ENCODE results near the gene EPS8.

EPS8 gene

GRCh38 chr12:15688202-15688736, 100.9 kb downstream of the EPS8 start:
- DNase-seq = no peak

DNA sequence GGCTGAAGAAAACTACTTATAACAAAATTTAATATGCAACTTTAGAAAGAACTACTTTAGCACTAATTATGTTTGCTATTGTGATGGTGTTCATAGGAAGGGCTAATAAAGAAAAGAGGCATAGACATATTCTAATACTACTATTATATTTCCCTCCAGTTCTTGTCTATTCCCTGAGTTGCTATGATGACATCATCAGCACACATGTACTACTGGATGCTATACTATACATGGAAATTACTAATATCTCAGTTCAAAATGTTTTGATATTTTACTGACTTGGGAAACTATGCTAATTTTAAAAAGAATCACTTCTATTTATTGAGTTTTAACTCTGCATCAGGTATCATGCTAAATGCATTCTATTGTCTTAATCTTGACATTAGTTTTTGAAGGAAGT, 101.6 kb downstream of the EPS8 start:
- no peak for DNase-seq

GRCh38 chr12:15684896-15685658, 104.1 kb downstream of the EPS8 start:
- peak; percentile 77 for DNase-seq

- peak; percentile 82 for DNase-seq
Measured at GRCh38 chr12:15682826-15683225, 106.4 kb downstream of the EPS8 start.

DNA sequence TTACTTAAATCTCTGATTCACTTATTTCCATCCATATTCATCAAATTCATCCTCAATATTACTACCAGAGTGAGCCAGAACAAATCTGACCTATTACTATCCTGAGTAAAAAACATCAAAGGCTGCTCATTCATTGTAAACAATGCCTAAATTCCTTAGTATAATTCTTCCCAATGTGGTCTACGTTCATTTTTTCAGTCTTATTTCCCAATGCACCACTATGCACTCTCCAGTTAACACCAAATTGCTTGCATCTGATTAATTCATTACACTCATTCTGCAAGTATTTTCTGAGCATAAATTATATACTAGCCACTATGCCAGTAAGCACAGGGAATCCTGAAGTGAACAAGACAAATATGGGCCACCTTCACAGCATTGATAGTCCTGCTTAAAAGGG, 110.0 kb downstream of the EPS8 start:
- peak; percentile 92 for DNase-seq

- peak; percentile 67 for DNase-seq
Measured at GRCh38 chr12:15677726-15678201, 111.4 kb downstream of the EPS8 start.

- DNase-seq = peak; percentile 41
Measured at GRCh38 chr12:15677228-15677627, 112.0 kb downstream of the EPS8 start.

DNA sequence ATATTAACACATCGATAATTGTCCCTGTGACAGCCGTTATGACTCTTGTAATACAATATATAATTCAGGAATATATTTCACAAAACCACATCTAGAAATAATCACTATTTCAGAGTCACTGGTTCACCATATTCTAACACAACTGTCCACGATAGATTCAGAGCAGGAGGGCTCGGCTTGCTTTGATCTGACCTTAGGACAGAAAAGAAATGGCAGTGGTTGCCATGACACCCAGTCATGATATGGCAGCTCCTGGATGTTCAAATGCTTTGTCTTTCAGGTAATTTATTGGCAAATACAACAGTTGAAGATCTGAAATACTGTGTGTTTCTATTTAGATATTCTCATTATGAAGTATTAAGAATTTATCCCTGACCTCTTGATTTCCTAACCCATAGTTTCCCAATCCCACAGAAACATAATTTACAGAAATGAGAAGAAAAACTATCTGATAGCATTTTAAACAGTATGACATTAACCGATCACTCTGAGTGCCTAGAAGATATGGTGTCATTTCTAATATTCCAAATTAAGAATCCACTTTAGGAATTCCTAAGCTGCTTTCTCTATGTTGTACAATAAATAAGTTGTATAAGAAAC, 116.4 kb downstream of the EPS8 start:
- no peak for DNase-seq

DNA sequence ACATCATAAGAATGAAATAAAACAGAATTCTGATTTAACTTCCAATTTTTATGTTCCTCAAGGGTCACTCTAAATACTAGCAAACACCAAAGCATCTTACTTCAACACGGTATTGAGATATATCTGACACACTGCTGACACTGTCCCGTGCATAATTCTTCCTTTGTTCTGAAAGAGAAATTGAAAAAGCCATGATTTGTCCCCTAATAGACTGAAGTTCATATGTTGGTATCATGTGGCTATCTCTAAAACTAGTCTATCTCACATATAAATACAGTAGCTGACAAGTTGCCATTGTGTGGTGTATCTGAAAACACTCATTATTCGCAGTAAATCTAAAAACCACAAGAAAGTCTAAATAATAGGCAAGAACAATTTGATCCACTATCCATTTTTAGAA, 118.4 kb downstream of the EPS8 start:
- DNase-seq = no peak

- peak; percentile 27 for DNase-seq
Measured at GRCh38 chr12:15669256-15669948, 119.8 kb downstream of the EPS8 start.

DNA sequence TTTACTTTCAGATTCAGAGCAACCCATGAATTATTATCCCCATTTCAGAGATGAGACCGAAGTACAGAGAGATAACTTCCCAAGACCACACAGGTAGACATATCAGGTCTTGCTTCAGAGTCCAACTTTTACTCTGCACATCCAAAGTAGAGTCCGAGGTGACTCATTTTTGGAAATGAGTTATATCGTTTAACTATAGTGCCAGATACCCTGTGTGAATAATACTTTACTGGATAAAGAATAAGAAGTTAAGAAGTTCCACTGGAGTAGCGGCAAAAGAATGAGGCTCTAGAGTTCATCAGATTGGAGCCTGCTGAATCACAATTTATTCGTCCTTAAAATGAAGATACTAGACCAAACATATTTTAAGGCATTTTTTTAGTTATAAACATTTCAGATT, 124.7 kb downstream of the EPS8 start:
- peak; percentile 45 for DNase-seq

GRCh38 chr12:15662983-15663659, 126.1 kb downstream of the EPS8 start:
- peak; percentile 11 for DNase-seq

GRCh38 chr12:15662303-15662980, 126.7 kb downstream of the EPS8 start:
- peak; percentile 95 for DNase-seq

GRCh38 chr12:15651371-15651770, 137.8 kb downstream of the EPS8 start:
- DNase-seq = peak; percentile 50

DNA sequence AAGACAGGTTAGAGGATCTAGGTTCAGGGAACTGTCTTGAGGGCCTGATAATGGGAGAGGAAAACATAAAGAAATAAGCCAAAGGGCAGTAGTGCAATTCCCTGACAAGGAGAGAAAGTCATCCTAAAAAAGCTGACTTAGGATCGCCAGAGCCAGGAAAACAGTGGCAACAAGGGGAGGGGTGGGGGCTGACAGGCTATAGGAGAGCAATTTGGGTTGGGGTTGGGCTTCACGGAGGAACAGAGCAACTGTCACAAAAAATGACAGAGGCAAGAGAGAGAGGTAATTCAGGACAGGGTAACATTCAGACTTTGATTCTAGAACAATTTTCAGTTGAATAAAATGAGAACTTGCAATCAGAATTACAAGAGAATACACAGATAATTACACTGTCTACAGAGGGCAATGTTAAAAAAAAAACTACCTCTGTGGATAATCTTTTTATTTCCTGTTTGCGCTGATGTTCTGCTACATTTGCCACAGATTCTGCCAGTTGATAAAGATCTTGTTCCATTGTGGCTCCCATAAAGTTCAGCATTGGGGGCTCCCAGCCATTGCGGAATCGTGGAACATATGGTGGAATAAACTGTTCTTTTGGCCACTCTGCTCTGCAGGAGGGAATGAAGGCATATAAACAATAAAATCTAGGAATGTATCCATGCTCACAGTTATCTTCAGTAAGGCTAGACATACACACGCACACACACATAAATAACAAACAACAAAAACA, 138.6 kb downstream of the EPS8 start:
- peak; percentile 61 for DNase-seq

DNA sequence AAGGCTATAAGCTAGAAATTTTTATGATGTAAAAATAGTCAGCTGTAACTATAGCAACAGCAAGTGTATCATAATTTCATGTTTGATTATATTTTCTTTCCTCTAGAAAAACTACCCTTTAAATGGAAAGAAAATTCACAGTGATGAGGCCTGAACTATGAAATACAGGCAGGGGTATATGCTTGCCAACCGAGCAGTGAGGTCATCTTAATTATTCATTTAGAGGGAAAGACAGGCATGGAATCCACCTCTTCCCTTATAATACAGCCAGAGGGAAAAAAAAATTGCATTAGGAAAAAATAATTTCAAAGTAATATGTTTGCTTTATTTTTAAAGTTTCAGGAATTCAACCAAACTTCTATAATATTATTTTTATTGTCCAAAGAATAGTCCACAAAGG, 139.8 kb downstream of the EPS8 start:
- DNase-seq = no peak

DNA sequence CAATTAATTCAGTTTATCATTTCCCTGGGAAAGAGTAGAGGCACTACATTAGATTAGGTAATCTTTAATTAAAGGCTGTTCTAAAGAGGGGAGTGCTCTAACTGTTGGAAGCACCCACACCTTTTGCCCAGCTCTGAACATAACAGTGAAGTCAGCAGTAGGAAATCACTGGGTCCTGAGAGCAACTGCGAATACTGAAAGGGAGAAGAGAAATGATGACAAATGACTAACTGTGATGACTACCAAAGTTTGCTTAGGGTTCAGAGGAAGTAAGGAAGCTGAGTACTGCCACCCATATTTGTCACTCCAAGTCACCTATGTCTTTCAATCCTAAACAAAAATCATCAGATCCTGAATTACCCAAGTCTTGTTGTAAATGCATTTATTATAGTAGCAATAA, 140.6 kb downstream of the EPS8 start:
- no peak for DNase-seq

- DNase-seq = no peak
Measured at GRCh38 chr12:15646581-15646980, 142.6 kb downstream of the EPS8 start.

- DNase-seq = peak; percentile 56
Measured at GRCh38 chr12:15644700-15645099, 144.5 kb downstream of the EPS8 start.

- DNase-seq = no peak
Measured at GRCh38 chr12:15638231-15638630, 151.0 kb downstream of the EPS8 start.

DNA sequence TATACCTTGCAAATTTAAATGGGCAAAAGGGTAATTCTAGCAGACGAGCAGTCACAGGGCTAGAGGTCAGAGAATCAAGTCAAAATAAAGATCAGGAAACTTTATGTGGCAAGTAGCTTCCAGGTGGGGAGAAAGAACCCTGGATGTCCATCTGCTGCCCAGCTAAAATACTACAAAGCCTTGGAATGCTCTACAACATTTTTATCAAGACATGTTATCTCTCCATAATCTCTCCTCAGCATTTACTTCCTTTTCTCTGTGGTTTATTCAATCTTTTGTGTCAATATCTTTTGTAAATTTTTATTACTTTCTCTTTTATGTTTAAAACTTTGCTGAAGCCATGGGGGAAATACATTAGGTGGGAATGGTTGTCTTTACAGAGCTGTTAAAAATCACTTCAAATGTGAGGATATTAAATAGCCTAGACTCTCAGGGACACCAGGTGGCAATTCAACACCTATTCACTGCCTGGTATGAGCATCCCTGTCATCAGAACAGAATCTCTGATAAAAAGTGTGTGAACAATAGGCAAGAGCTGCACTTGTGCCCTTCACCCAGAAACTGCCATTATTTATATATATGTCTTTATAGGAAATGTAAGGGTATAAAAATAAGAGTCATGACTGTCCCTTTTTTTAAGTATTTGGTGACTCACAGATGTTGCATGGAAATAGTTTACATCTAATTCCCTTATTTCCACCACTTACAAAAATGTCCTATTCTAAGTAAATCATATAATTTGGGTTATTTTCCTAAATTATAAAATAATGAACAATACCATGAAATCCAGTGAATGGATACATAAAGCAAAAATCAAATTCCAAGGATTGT, 152.9 kb downstream of the EPS8 start:
- no peak for DNase-seq

Measured in fibroblast of skin of right quadriceps (primary cell).